Tibial nerve (tissue), 3 donors: Measurements from ENCODE around the gene IFITM10.

Experiments used
- CTCF ChIP-seq, 5 experiments: fragments of 200-600 bp in 3 of 5; fragments of 450-650 bp in 2 of 5; sonication (generic) in 3 of 5; IDR thresholded peaks; one replicate each; pipeline ENCODE4 v1.5.1; 2016 to 2019; ENCODE audit warnings: antibody characterized with exemption in 5 of 5, mild to moderate bottlenecking in 3 of 5, moderate library complexity in 2 of 5
- POLR2A ChIP-seq, 2 donors: fragments of 450-650 bp; IDR thresholded peaks; one replicate each; pipeline ENCODE4 v1.6.1; 2017; ENCODE audit warnings: antibody characterized with exemption in 2 of 2, mild to moderate bottlenecking in 2 of 2, moderate library complexity in 2 of 2

GRCh38 chr11:1706634-1707400 is 43.6 kb downstream of the IFITM10 start:
- TF ChIP-seq CTCF (IDR thresholded peaks at IDR 0.05) (no peak), POLR2A (IDR thresholded peaks at IDR 0.05) (no peak)
